Measurements from ENCODE around the gene SPEF1.

- no peak for TF ChIP-seq ZNF274 (IDR thresholded peaks at IDR 0.05; ENCODE audit: low read depth, low read length)
- TF ChIP-seq SUZ12 (IDR thresholded peaks at IDR 0.05; ENCODE audit: extremely low read depth, insufficient read depth, insufficient read length): no peak
These were observed 28.1 kb downstream of the SPEF1 start for GRCh38 chr20:3753098-3753497.

Measured in NT2/D1 (cell line).